Tibial nerve (tissue), 4 donors: ENCODE results near the gene S100A10. TPM values are rescaled to one million over a fixed set of nuclear protein-coding genes. Genes with fewer than 3 reads are reported as not detected.

Experiments used
- DNase-seq, 2 donors: peaks; one replicate each; pipeline ENCODE4 v3.0.0-alpha.2; 2019; ENCODE audit warnings: low spot score in 2 of 2
- H3K27ac ChIP-seq, 4 donors: fragments of 200-600 bp; sonication (generic) in 3 of 4; one replicate each; pipeline ENCODE4 v1.5.1; 2017 to 2019; ENCODE audit warnings: mild to moderate bottlenecking in 1 of 4
- H3K27me3 ChIP-seq, 2 donors: fragments of 200-600 bp; sonication (generic) in 1 of 2; one replicate each; pipeline versions ENCODE4 v1.5.1 to v1.6.0; 2017 to 2019
- H3K36me3 ChIP-seq, 3 donors: fragments of 200-600 bp; sonication (generic); one replicate each; pipeline ENCODE4 v1.5.1; 2018 to 2019
- H3K4me1 ChIP-seq, 4 donors: fragments of 200-600 bp; sonication (generic) in 3 of 4; one replicate each; pipeline ENCODE4 v1.5.1; 2017 to 2019
- H3K4me3 ChIP-seq, 4 donors: fragments of 200-600 bp; sonication (generic) in 3 of 4; one replicate each; pipeline ENCODE4 v1.5.1; 2017 to 2019; ENCODE audit warnings: mild to moderate bottlenecking in 1 of 4, moderate library complexity in 1 of 4
- H3K9me3 ChIP-seq, 4 donors: fragments of 200-600 bp; sonication (generic) in 3 of 4; one replicate each; pipeline ENCODE4 v1.5.1; 2017 to 2019
- CTCF ChIP-seq, 5 experiments: fragments of 200-600 bp in 3 of 5; fragments of 450-650 bp in 2 of 5; sonication (generic) in 3 of 5; IDR thresholded peaks; one replicate each; pipeline ENCODE4 v1.5.1; 2016 to 2019; ENCODE audit warnings: antibody characterized with exemption in 5 of 5, mild to moderate bottlenecking in 3 of 5, moderate library complexity in 2 of 5
- EP300 ChIP-seq, 2 donors: sonication (generic); formaldehyde crosslinking; IDR thresholded peaks; one replicate each; pipeline ENCODE4 v1.6.1; 2017; ENCODE audit warnings: antibody characterized with exemption in 2 of 2, mild to moderate bottlenecking in 1 of 2
- POLR2A ChIP-seq, 2 donors: fragments of 450-650 bp; IDR thresholded peaks; one replicate each; pipeline ENCODE4 v1.6.1; 2017; ENCODE audit warnings: antibody characterized with exemption in 2 of 2, mild to moderate bottlenecking in 2 of 2, moderate library complexity in 2 of 2
- WGBS, 2 donors: methylation state at CpG; one replicate each; pipeline ENCODE4 v1.1.5; 2018; 5-methylcytosine and 5-hydroxymethylcytosine counted together
- total RNA-seq, 4 donors: library from RNA; depleted of rRNA; stranded (reverse); fragments of >200 nt; gene quantifications; one replicate each; pipeline ENCODE4 v1.1.0, GENCODE V29; 2016

S100A10 gene
- total RNA-seq, 4 donors from 2014 or later: 108 to 230 (median 192) TPM

GRCh38 chr1:151982300-151983005, 11.2 kb downstream of the S100A10 start:
- 32 to 36% methylated on average over 1 of the region's 1 CpG for WGBS, 2 donors
- Histone ChIP-seq H3K36me3 (peaks cover 0 to 41% (median 9%) of the 10 kb centered on the region in 3 donors), H3K4me1 (peaks cover 0 to 100% (median 59%) of the 10 kb centered on the region in 4 donors), H3K4me3 (no peak overlapping the region), H3K9me3 (no peaks in the 10 kb centered on the region), H3K27ac (peak overlapping the region; percentile 6 to 98 (median 54)), H3K27me3 (no peaks in the 10 kb centered on the region)
- DNase-seq: no peak
- TF ChIP-seq EP300 (IDR thresholded peaks at IDR 0.05) (no peak), CTCF (IDR thresholded peaks at IDR 0.05) (no peak), POLR2A (IDR thresholded peaks at IDR 0.05) (no peak)

GRCh38 chr1:151981178-151981525, 12.5 kb downstream of the S100A10 start:
- TF ChIP-seq CTCF (IDR thresholded peaks at IDR 0.05) (no peak), EP300 (IDR thresholded peaks at IDR 0.05) (no peak), POLR2A (IDR thresholded peaks at IDR 0.05) (no peak)
- H3K4me1 ChIP-seq: peaks cover 0 to 95% (median 57%) of the 10 kb centered on the region in 4 donors
- no peak for DNase-seq
- 55 to 63% methylated on average over 5 of the region's 5 CpGs for WGBS, 2 donors
- H3K9me3 ChIP-seq: no peaks in the 10 kb centered on the region
- H3K4me3 ChIP-seq: no peak overlapping the region
- peaks cover 0 to 41% (median 9%) of the 10 kb centered on the region in 3 donors for H3K36me3 ChIP-seq
- no peaks in the 10 kb centered on the region for H3K27me3 ChIP-seq
- peak overlapping the region in 3 of 4 donors; percentile 43 to 98 (median 73) for H3K27ac ChIP-seq

GRCh38 chr1:151980287-151981177, 13.1 kb downstream of the S100A10 start:
- peak; percentile 67 to 82 for DNase-seq
- H3K36me3 ChIP-seq: peaks cover 0 to 37% (median 9%) of the 10 kb centered on the region in 3 donors
- no peak overlapping the region for H3K4me3 ChIP-seq
- H3K27me3 ChIP-seq: no peaks in the 10 kb centered on the region
- peaks cover 0 to 89% (median 51%) of the 10 kb centered on the region in 4 donors for H3K4me1 ChIP-seq
- no peaks in the 10 kb centered on the region for H3K9me3 ChIP-seq
- 25 to 32% methylated on average over 5 of the region's 5 CpGs for WGBS, 2 donors
- H3K27ac ChIP-seq: peak overlapping the region in 3 of 4 donors; percentile 43 to 98 (median 73)
- TF ChIP-seq POLR2A (IDR thresholded peaks at IDR 0.05) (no peak), EP300 (IDR thresholded peaks at IDR 0.05) (peak in 1 of 2 donors; percentile 82), CTCF (IDR thresholded peaks at IDR 0.05) (no peak)

- Histone ChIP-seq H3K27ac (peak overlapping the region in 3 of 4 donors; percentile 9 to 98 (median 47)), H3K9me3 (no peaks in the 10 kb centered on the region), H3K4me3 (no peak overlapping the region), H3K4me1 (peaks cover 0 to 73% (median 35%) of the 10 kb centered on the region in 4 donors), H3K27me3 (no peaks in the 10 kb centered on the region), H3K36me3 (peaks cover 0 to 21% (median 0%) of the 10 kb centered on the region in 3 donors)
- no peak for DNase-seq
- TF ChIP-seq POLR2A (IDR thresholded peaks at IDR 0.05) (no peak), EP300 (IDR thresholded peaks at IDR 0.05) (no peak), CTCF (IDR thresholded peaks at IDR 0.05) (no peak)
- WGBS, 2 donors: 22 to 28% methylated on average over 5 of the region's 5 CpGs
These were observed 14.7 kb downstream of the S100A10 start for GRCh38 chr1:151978922-151979321.
